Astrocyte of the cerebellum (primary cell): ENCODE data around the gene VTI1B.

ENCODE experiments used
- DNase-seq: peaks from one replicate; pipeline ENCODE4 v3.0.0-alpha.2; 2011; ENCODE audit warnings: low read depth
- H3K4me3 ChIP-seq: 2 replicates; pipeline ENCODE4 v1.5.1; 2011; ENCODE audit warnings: mild to moderate bottlenecking, low read depth, low read length, moderate library complexity
- in situ Hi-C: cut with HindIII; loops from 2 replicates; pipeline ENCODE4 v1.10.0; 2017; ENCODE audit warnings: low sequenced_read_pairs
- TF ChIP-seq, protein P1 (sequence below): IDR thresholded peaks from 2 replicates; pipeline ENCODE4 v1.5.1; 2012; ENCODE audit warnings: low read length, low read depth, moderate library complexity, mild to moderate bottlenecking; ENCODE audit errors: missing control alignments

The VTI1B gene

DNA sequence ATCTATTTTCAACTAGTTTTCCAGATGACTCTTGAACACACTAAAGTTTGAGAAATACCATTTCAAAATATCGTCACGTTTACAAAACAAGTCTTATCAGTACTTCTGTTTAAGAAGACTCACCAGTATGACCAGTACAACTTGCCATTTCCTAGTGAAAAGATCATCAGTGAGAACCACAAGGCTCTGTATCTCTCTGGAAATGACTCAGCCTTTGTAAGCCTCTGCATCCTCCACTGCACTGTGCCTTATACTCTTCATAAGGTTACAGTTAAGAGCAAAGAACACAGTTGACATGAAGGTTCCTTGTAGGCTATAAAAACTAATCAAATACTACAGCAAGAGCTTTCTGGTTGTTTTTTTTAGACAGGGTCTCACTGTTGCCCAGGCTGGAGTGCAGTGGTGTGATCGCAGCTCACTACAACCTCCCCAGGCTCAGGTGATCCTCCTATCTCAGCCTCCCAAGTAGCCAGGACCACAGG, 5.7 kb upstream of the VTI1B start:
- TF ChIP-seq, protein P1, sequence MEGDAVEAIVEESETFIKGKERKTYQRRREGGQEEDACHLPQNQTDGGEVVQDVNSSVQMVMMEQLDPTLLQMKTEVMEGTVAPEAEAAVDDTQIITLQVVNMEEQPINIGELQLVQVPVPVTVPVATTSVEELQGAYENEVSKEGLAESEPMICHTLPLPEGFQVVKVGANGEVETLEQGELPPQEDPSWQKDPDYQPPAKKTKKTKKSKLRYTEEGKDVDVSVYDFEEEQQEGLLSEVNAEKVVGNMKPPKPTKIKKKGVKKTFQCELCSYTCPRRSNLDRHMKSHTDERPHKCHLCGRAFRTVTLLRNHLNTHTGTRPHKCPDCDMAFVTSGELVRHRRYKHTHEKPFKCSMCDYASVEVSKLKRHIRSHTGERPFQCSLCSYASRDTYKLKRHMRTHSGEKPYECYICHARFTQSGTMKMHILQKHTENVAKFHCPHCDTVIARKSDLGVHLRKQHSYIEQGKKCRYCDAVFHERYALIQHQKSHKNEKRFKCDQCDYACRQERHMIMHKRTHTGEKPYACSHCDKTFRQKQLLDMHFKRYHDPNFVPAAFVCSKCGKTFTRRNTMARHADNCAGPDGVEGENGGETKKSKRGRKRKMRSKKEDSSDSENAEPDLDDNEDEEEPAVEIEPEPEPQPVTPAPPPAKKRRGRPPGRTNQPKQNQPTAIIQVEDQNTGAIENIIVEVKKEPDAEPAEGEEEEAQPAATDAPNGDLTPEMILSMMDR, result no peak
- H3K4me3 ChIP-seq, result no peak overlapping the region
- no peak for DNase-seq
- in situ Hi-C loops, result no loop called here

DNA sequence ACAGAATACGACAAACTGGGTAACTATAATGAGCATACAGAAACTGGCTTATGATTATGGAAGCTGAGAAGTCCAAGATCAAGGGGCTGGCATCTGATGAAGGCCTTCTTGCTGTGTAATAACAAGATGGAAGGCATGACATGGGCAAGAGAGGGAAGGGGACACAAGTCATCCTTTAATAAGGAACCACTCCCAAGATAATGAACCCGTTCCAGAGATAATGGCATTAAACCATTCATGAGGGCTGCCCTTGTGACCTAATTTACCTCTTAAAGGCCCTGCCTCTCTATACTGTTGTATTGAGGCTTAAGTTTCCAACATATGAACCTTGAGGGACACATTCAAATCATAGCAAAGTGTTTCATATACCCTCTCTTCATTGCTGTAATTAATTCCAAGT, 4.6 kb upstream of the VTI1B start:
- DNase-seq, result no peak
- in situ Hi-C loops, result no loop called here
- H3K4me3 ChIP-seq, result no peak overlapping the region
- TF ChIP-seq, protein P1, result no peak

DNA sequence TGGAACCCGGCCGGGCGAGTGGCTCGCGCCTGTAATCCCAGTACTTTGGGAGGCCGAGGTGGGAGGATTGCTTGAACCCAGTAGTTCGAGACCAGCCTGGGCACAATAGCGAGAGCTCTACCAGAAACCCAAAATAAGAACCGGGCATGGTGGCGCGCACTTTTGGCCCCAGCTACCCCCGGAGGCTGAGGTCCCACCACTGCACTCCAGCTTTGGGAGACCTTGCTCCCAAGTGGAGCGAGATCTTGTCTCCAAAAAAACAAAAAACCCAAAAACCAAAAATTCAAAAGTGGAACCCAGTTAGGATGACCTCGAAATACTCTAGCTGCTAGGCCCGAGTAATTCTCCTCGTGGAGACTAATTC, 769 bp upstream of the VTI1B start:
- peak overlapping the region; percentile 90 for H3K4me3 ChIP-seq
- TF ChIP-seq, protein P1, result no peak
- no peak for DNase-seq
- in situ Hi-C loops, result no loop called here

DNA sequence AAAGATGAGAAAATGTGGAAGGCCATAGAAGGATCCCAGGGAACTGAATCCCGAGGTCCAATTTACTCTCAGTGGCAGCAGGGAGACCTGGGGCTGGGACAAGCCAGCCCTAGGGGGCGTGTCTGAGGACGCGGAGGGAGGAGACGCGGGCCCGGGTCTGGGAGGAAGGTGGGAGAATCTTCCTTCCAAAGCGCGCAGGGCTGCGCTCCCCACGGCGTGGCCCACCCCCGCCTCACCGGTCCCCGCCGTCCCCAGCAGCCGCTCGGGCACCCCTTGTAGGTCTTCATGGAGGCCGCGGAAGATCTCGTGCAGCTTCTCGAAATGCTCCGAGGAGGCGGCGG, 323 bp downstream of the VTI1B start:
- in situ Hi-C loops, result no loop called here
- TF ChIP-seq, protein P1, result peak; percentile 8
- peak overlapping the region; percentile 90 for H3K4me3 ChIP-seq
- no peak for DNase-seq

DNA sequence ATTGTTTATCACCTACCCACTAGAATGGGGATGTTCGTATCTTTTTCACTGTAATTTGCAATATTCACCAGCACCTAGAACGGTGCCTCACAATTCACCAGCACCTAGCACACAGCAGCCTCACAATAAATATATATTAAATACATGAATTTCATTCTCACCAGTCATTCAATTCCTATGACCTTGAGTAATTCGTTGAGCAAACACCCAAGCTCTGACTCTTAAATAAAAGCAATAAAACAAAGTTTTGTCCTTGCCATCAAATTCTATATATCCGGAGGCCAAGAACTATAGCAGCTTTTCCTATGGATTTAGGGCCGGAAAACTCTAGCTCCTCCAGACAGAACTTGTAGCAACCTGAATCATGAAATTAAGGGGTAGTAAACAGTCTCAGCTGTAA, 981 bp downstream of the VTI1B start:
- no peak for DNase-seq
- TF ChIP-seq, protein P1, result no peak
- in situ Hi-C loops, result no loop called here
- peak overlapping the region; percentile 90 for H3K4me3 ChIP-seq

DNA sequence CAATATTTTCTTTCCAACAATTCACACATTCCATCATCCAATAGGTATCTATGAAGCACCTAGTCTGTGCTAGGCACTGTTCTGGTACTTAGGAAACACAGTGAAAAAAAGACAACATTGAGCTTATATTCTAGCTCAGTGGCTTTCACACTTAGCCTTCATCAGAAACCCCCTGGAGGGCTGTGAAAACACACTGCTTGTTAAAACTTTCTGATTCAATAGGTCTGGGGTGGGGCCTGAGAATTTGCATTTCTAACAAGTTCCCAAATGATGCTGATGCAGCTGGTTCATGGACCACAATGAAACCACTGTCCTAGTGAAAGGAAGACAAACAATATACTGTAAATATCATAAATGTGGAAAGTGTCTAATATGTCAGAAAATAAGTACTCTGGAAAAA, 5.9 kb downstream of the VTI1B start:
- no peak for DNase-seq
- TF ChIP-seq, protein P1, result no peak
- H3K4me3 ChIP-seq, result no peak overlapping the region
- in situ Hi-C loops, result no loop called here
